Upper lobe of left lung (tissue), 4 donors: Measurements from ENCODE around the gene DAD1.

Experiments
- CTCF ChIP-seq, 6 experiments: fragments of 450-650 bp in 4 of 6; fragments of 200-600 bp in 2 of 6; sonication (generic) in 2 of 6; IDR thresholded peaks; one replicate each; pipeline ENCODE4 v1.5.1; 2016 to 2019; ENCODE audit warnings: antibody characterized with exemption in 6 of 6
- EP300 ChIP-seq, 4 donors: sonication (generic); formaldehyde crosslinking; IDR thresholded peaks; one replicate each; pipeline ENCODE4 v1.5.1; 2017; ENCODE audit warnings: antibody characterized with exemption in 4 of 4, control low read depth in 2 of 4
- POLR2A ChIP-seq, 4 donors: fragments of 450-650 bp; IDR thresholded peaks; one replicate each; pipeline ENCODE4 v1.5.1; 2016 to 2017; ENCODE audit warnings: antibody characterized with exemption in 4 of 4, mild to moderate bottlenecking in 2 of 4
- POLR2AphosphoS5 ChIP-seq, 2 donors: sonication (generic); formaldehyde crosslinking; IDR thresholded peaks; one replicate each; pipeline ENCODE4 v1.5.1; 2017; ENCODE audit warnings: antibody characterized with exemption in 2 of 2

GRCh38 chr14:22597265-22597664 lies 8.2 kb upstream of the DAD1 start:
- no peak for TF ChIP-seq CTCF (IDR thresholded peaks at IDR 0.05)
- TF ChIP-seq POLR2A (IDR thresholded peaks at IDR 0.05): no peak
- no peak for TF ChIP-seq EP300 (IDR thresholded peaks at IDR 0.05)
- no peak for TF ChIP-seq POLR2AphosphoS5 (IDR thresholded peaks at IDR 0.05)
